ENCODE measurements around the gene PAK4.
"Not testable (repeated sequence)": the region's sequence is repeated elsewhere in the genome, so short reads cannot be mapped to it uniquely, and the experiment has no call there.

PAK4 gene

GRCh38 chr19:39100500-39101166 lies 25.0 kb upstream of the PAK4 start:
- DNase-seq: no peak

GRCh38 chr19:39103151-39103550 lies 22.4 kb upstream of the PAK4 start:
- DNase-seq: no peak

- no peak for DNase-seq
These were observed 21.4 kb upstream of the PAK4 start for GRCh38 chr19:39104186-39104596.

GRCh38 chr19:39106194-39106593 lies 19.4 kb upstream of the PAK4 start:
- DNase-seq: no peak

GRCh38 chr19:39109641-39110040 lies 15.9 kb upstream of the PAK4 start:
- DNase-seq: no peak

- peak; percentile 55 for DNase-seq
These were observed 15.2 kb upstream of the PAK4 start for GRCh38 chr19:39110263-39110967.

GRCh38 chr19:39111593-39112199 lies 13.9 kb upstream of the PAK4 start:
- peak; percentile 20 for DNase-seq

- DNase-seq: no peak
These were observed 13.2 kb upstream of the PAK4 start for GRCh38 chr19:39112338-39112890.

- no peak for DNase-seq
These were observed 12.4 kb upstream of the PAK4 start for GRCh38 chr19:39113199-39113598.

- no peak for DNase-seq
These were observed 10.3 kb upstream of the PAK4 start for GRCh38 chr19:39115105-39115847.

GRCh38 chr19:39117023-39117422 lies 8.6 kb upstream of the PAK4 start:
- DNase-seq: not testable (repeated sequence)

- DNase-seq: no peak
These were observed 5.8 kb upstream of the PAK4 start for GRCh38 chr19:39119830-39120229.

- DNase-seq: no peak
These were observed 2.5 kb upstream of the PAK4 start for GRCh38 chr19:39122934-39123731.

- no peak for DNase-seq
These were observed 1.3 kb upstream of the PAK4 start for GRCh38 chr19:39124136-39124764.

- no peak for DNase-seq
These were observed 410 bp upstream of the PAK4 start for GRCh38 chr19:39125199-39125553.

- DNase-seq: no peak
These were observed 964 bp downstream of the PAK4 start for GRCh38 chr19:39126312-39127187.

GRCh38 chr19:39127812-39128515 lies 2.4 kb downstream of the PAK4 start:
- no peak for DNase-seq

GRCh38 chr19:39128516-39129079 lies 3.0 kb downstream of the PAK4 start:
- DNase-seq: no peak

GRCh38 chr19:39129116-39129515 lies 3.5 kb downstream of the PAK4 start:
- no peak for DNase-seq

All from hematopoietic multipotent progenitor cell treated with erythropoietin and hydrocortisone succinate and interleukin-3 and kit ligand, for 8 days (in vitro differentiated cells).